Fibroblast of skin of abdomen (primary cell): ENCODE results near the gene STKLD1. TPM values are rescaled to one million over a fixed set of nuclear protein-coding genes. Genes with fewer than 3 reads are reported as not detected.
"Not testable (repeated sequence)": the region's sequence is repeated elsewhere in the genome, so short reads cannot be mapped to it uniquely, and the experiment has no call there.

Experiments used
- DNase-seq: peaks from one replicate; pipeline ENCODE4 v3.0.0-alpha.2; 2013
- polyA plus RNA-seq, 2 experiments: library from polyadenylated mRNA; unstranded; fragments of 120-200 nt; gene quantifications; one replicate each; pipeline ENCODE4 v1.2.1, GENCODE V29; 2013; ENCODE audit not compliant: insufficient read length in 2 of 2

The STKLD1 gene
- polyA plus RNA-seq (2013, experiment 1 of 2; ENCODE audit: insufficient read length), result 1.5 TPM
- 1.3 TPM for polyA plus RNA-seq (2013, experiment 2 of 2; ENCODE audit: insufficient read length)

DNA sequence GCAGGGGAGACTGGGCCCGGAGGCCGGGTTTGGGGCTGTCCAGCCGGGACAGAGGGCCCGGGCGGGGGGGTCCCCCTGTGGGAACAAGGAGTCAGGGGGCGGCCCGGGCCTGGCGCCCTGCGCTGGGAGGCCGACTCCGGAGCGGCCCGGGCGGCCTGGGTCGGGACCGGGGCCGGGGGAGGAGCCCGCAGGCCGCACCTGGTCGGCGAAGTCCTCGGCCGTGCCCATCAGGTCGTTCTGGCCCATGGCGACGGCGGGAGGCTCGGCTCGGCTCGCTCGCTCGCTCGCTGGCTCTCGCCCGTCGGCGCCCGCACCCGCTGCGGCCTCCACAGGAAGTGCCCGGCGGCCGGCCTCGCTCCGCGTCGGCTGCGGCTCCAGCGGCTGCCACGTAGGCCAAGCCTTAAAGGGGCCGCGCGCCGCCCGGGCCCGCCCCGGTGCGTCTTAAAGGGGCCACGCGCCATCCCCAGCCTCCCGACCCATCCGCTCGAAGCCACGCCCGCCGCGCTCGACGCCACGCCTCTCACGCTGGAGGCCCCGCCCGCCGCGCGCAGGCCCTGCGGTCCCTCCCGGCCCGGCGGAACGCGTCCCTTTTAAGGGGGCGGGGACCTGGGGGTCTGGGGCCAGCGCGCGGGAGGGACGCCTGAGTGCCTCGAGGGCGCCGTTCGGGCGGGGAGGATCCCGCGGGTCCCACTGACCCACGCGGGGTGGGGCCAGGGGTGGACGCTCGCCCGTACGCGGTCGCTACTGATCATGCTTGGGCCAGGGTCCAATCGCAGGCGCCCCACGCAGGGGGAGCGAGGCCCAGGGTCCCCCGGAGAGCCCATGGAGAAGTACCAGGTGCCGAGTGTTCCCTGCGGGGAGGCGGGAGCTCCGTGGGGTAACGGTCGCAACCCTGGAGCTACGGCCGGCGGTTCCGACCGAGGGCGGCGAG, at the start of gene STKLD1, which contains the start of gene SURF4:
Gene STKLD1 (plus strand): TSS at position 643 of the 931 bp plus-strand sequence. CDS start 108 bp downstream, at position 751.
Gene SURF4 (minus strand): TSS at position 337 of the 931 bp plus-strand sequence. CDS start 91 bp downstream, at position 246.
- peak; percentile 97 for DNase-seq

DNA sequence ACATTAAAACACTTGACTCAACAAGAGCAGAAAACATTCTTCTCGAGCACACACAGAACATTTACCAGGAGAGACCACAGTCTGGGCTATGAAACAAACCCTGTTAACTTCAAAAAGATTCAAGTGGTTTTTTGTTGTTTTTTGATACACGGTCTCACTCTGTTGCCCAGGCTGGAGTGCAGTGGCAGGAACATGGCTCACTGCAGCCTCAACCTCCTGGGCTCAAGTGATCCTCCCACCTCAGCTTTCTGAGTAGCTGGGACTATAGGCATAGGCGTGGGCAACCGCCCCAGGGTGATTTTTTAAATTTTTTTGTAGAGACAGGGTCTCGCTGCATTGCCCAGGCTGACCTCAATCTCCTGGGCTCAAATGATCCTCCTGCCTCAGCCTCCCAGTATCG, 49.1 kb upstream of the STKLD1 start:
- not testable (repeated sequence) for DNase-seq

DNA sequence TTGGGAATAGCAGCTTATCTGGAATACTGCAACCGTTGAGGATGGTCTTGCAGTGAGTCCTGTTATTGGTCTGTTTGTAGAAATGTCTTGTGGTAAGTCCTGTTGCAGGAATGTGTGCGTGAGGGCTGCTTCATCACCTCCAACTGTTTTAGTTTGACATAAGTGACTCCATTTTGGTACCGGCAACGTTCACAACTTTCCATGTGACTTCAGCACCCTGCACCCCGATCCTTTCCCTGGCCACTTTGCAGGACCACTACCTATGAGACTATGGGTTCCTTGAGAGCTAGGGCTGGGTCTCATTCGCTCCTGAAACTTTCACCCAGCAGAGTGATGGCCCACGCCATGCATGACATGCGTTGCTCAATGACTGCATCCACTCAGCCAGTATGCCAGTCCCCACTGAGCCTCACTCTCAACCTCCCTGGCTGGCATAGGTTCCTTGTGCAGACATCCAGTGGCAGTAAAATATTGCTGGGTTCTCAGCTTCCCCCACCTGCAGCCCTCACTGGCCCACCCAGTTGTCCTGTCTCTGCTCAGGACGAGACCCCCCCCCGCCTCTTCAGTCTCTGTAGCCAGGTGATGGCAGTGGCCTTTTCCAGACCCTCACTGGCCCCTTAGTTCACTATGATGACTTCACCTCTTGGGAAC, 48.2 kb upstream of the STKLD1 start:
- DNase-seq, result no peak

DNA sequence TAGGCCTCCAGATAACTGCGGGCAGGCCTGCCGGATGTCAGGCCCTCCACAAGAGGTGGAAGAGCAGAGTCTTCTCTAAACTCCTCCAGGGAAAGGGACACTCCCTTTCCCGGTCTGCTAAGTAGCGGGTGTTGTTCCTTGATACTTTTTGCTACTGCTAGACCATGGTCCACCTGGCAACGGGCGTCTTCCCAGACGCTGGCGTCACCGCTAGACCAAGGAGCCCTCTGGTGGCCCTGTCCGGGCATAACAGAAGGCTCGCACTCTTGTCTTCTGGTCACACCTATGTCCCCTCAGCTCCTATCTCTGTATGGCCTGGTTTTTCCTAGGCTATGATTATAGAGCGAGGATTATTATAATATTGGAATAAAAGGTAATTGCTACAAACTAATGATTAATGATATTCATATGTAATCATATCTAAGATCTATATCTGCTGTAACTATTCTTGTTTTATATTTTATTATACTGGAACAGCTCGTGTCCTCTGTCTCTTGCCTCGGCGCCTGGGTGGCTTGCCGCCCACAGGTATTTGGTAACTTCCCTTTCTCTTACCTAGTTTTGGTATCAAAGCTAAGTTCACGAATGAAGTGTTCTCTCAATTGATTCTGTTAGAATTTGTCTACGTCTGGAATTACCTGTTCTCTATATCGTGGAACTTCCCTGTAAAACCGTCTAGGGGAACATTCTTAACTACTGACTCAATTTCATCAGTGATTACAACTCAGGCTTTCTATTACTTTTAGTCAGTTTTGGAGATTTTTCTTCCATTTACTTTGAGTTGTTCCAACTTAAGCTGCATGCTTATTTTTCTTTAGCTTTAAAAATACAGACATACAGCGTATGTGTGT, 46.6 kb upstream of the STKLD1 start:
- DNase-seq, result not testable (repeated sequence)

DNA sequence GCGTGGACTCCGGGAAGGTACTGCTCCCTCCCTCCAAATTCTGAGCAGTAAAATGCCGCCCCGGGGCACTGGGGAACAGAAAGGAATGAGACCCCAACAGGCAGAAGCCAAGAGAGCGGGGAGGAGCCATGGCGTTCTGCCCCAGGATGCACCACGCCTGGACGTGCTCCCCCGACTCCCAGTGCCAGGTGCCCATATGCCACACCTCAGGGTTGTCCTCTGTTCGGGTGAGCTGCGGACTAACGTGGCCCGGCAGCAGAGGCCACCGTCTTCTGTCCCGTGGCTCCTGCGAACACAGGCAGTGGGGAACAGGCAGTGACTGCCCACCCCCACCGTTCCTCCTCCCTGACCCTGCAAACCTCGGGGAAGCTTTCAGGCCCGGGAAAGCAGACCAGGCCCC, 44.9 kb upstream of the STKLD1 start:
- no peak for DNase-seq

DNA sequence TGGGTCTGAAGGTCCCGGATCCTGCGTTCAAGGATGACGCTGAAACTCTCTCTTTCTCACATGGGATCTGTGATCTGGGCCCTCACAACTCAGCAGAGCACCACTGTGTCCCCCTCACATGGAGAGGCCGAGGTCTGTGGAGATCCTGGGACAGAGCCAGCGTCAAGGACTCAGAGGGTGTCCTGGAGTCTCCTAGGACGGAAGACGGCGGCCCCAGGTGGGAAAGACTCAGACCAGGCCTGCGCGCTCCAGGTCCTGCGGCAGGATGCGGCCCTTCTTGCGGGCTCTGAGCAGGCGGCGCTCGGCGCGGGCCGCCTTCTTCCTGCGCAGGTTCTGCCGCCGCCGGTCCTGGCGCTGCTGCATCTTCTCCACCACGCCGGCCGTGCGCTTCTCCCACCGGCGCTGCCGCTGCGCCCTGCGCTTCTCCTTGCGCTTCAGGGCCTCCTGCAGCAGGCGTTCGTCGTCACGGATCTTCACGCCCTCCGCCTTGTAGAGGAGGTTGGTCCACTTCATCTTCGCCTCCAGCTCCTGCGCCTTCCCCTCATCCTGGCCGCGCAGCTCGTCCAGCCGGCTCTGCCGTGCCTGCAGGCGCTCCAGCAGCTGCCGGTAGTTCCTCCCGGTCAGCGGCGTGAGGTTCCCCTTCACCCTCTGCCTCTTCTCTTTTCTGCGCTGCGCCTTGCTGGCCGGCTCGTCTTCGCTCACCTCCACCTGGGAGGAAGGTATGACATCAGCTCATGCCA, 44.4 kb upstream of the STKLD1 start:
- no peak for DNase-seq

DNA sequence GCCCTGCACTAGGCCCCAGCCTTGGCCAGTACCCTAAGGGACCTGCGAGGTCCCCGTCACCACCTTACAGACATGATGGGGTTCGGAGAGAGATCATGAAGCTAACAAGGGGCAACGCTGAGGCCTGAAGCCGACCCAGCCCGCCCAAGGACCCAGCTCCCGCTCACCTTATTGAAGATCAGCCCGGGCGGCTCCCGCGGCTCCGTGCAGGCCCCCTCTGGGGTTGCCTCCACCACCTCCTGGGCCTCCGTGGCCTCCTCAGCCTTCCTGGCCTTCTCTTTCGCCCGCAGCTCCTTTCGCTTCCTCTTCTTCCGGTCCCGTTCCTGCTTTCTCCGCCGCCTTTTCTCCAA, 43.8 kb upstream of the STKLD1 start:
- no peak for DNase-seq

DNA sequence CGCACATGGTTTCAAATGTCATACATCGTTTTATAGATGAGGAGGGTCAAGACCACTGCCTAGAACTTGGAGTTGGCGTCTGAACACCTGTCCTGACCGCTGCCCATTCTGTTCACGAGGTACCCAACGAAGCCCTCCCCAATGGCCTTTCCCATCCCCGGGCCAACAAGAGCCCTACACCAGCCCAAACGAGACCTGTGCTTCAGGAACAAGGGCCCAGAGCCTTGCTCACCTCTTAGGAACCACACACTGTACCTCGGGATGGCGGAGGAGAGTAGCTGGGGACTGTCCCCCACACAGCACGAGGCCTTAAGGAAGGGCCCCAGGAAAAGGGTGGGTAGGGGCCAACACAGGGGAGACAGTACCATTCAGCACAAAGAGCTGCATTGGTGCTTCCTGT, 43.2 kb upstream of the STKLD1 start:
- DNase-seq, result no peak

DNA sequence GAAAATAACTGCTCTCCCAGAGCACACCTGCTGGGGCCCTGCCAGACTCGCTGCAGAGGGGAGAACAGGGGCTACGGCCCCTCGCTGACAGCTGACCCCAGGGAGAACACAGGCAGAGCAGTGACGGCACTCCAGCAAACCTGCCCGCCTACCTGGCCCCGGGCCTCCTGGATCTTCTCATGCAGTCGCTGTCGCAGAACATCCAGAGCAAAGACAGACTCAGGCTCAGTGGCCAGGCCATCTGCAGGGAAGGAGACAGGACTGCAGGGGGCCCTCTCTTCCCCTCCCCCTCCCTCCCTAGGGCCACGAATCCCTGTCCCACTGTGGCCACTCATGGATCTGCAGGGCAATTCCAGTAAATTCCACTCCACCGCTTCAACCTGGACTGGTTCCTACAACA, 42.6 kb upstream of the STKLD1 start:
- no peak for DNase-seq

DNA sequence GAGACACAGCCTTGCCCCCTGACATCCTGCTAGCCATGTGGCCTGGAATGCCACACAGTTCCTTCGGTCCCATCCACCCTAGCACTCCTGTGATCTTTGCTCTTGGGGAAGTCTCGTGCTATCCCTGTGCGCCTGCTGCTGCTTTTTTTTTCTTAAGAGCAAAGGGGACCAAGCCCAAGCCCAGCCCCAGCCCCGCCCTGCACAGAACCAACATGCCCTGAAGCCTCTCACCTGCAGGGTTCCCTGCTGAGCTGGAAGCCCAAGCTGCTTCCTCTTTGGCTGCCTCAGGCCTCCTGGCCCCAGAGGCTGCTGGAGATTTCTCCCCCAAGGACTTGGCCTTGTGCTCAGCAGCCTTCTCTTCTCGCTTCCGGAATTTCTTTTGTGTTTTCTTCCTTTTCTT, 42.0 kb upstream of the STKLD1 start:
- DNase-seq, result no peak

DNA sequence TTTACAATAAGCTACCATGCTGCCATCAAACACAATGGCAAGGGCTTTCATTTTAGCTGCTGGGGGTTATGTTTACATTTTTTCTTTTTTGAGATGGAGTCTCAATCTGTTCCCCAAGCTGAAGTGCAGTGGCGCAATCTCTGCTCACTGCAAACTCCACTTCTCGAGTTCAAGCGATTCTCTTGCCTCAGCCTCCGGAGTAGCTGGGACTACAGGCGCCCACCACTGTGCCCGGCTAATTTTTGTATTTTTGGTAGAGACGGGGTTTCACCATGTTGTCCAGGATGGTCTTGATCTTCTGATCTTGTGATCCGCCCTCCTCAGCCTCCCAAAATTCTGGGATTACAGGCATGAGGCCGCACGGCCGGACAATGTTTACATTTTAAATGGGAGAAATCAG, 41.3 kb upstream of the STKLD1 start:
- not testable (repeated sequence) for DNase-seq

DNA sequence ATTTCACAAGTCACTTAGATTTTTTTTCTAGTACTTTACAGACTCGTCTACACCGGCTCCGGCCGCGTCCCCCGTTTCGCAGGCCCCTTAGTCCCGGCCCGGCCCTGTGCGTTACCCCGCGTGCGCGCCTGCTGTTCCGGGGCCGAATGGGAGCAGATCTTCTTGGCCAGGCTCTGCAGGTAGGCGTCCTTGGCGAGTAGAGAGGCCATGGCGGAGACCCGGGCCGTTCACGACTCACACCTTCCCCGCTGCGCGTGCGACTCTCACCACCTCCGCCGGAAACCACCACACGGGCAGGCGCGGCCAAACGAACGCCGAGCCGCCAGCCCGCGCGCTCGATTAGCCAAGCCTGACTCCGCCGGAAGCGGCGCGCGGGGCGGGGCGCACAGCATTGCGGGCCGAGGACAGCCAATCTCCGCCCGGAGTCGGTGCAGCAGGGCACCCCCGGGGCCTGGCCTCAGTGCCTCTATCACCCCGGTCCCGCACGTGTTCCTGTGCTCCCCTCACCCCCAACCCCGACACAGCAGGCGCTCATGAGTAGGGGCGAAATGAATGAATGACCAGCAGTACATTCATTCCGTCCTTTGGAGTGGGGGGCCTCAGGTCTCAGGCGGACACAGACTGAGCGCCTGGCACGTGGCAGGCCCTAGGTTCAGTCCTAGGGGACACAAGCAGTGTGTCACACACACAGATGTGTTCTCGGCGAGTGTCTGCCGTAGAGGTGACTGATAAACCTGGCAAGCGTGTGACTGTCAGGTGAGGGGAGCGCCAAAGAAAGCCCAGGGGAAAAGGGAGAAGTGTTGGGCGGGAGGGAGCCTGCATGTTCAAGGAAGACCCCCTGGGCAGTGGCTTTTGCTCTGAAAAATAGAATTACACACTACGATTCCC, 40.0 kb upstream of the STKLD1 start, which contains the start of gene SURF6:
Gene SURF6 (minus strand): TSS at position 265 of the 888 bp plus-strand sequence. CDS start 56 bp downstream, at position 209.
- peak; percentile 88 for DNase-seq

DNA sequence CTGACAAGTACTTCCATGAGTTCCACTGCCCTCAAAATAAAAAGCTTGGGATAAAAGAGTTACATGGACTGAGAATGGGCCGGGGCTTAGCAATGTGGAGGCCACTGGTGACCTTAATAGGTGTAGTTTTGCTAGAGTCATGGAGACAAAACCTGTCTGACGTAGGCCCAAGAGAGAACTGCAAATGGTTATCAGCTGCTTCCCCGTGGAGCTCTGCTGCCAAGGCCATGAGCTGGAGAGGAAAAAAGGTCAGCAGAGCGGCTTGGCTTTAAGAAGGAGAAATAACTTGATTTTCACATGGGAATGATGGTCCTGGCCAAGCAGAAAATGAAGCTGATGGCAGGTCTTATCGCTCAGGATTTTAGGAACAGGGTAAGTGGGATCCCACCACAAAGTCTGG, 36.5 kb upstream of the STKLD1 start:
- no peak for DNase-seq

DNA sequence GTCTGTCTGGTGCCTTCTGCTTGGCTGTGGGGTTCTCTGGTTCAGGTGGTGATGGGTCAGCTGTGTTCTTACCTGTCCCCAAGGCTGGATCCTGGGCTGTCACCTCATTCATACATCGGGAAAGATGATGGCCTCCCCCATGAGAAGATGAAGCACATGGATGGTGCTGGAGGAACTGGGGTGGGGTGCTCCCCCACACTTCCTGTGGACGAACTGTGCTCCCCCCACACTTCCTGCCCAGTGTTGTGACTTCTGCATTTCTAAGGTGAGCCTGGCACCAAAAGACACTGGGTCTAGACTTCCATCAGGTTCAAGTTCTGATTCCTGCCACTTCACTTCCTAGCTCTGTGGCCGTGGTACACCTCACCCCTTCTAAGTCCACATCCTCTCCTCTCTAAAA, 35.9 kb upstream of the STKLD1 start:
- DNase-seq, result no peak

DNA sequence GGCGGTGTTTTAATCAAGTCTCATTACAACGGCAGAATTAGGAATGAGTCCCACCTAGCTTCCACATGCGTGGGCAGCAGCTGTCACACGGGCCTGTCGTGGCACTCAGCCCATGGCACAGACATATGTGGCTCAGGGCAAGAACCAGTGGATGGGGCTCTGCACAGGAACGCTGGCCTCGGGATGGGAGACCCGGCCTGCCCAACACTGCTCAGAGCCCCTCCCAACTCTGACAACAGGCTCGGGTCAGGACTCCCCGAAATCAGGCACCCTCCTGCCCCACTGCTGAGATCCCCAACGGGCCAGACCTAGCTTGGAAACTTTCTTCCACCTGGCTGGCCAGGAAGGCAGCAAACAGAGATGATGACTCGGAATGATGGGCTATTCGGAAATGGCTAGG, 35.2 kb upstream of the STKLD1 start:
- no peak for DNase-seq

DNA sequence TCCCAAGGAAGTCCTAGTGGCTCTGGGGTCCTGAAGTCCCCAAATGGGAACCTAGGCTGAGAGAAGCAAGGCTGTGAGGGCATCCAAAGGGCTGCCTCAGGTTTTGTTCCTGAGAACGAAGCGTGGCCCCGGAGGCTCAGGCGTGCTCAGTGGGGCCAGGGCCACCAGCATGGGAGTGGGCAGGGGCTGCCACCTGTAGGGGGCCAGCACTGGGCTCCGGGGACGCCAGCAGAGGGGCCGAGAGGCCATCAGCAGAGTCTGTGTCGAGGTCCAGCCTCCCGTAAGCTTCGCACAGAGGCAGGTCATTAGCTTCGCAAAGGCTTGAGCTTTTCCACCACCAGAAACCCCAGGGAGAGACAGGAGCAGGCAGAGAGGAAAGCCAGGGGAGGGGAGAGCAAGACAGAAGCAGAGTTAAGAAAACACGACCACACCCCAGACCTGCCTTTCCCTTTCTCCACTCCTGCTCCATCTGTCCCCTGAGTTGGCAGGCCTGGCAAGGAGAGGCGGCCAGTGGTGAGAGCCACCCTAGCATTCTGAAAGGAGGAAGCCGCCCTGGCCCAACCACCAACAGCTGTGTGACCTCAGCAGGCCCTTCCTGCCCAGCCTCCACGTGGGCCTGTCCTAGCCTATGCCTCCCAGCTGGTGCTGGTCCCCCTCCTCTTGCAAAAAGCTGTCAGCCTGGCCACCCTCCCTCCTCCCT, 34.6 kb upstream of the STKLD1 start:
- no peak for DNase-seq

DNA sequence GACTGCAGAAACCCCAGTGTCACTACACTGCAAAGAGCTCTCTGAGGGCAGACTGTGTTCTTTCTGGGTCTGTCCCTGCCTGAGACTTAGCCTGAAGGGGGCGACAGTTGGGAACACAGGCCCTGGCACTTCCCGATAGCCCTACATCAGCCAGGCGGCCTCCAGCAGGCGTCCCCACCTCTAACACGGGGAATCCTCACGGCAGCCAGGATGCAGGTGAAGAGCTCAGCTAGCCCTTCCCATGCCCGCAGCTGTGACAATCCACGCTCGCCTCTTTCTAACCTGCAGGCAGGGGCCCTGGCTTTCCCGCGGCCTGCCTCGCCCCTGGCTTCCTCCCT, 34.1 kb upstream of the STKLD1 start:
- DNase-seq, result no peak

DNA sequence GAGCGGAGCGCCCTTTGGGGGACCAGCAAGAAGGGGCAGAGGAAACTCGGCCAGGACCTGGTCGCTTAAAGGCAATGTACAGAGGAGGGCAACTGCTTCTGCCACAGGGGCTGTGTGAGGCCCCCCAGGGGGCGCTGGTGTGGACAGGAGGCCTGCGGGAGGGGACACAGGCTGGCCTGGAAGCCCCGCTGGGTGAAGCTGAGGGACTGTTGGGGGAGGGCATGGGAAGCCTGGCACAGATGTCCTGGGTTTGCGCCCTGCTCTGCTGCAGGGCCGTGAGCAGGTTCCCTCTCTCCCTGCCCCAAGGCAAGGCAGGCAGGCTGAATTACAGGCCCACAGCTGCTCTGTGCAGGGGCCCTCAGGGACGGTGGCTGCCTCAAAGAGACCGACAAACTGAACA, 33.6 kb upstream of the STKLD1 start:
- no peak for DNase-seq

DNA sequence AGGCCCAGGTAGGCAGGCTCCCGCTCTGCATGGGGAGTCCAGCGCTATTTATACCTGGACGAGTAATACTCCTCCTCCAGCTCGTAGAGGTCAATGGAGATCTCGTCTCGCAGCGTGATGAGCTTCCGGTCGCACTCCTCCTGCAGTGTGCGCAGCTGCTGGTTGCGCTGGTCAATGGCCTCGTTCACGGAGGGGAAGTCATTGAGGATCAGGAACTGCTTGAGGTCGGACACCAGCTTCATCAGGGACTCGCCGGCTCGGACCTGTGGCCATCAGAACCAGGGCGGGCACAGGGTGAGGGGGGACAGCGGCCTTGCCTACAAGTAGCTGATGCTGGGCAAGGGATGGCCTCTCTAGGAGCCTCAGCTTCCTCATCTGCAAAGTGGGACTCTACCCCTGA, 32.1 kb upstream of the STKLD1 start:
- no peak for DNase-seq

DNA sequence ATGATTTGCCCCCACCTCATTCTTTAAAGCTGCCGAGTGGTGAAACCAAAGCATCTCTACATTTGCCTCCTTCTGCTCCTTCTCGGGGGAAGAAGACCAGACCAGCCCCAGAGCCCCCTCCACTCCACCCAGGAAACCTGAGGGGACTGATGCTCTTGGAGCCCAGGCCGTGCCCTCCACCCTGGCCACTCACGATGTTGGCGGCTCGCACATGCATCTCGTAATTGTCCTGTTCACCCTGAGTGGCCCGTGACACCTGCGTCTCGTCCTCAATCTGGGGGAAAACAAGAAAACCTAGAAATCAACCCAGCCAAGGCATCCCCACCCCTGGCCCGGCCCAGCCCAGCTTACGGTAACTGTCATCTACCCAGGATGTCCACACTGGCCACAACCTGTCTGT, 31.2 kb upstream of the STKLD1 start:
- no peak for DNase-seq
